Measurements from ENCODE around the gene SAMD3. TPM values are rescaled to one million over a fixed set of nuclear protein-coding genes. Genes with fewer than 3 reads are reported as not detected.

Gene SAMD3
- total RNA-seq: not detected in 2 replicates

GRCh38 chr6:130222775-130223174 lies at the start of gene SAMD3:
Gene SAMD3 (minus strand): TSS chr6:130222951. CDS start chr6:130215273, 7,678 bp downstream.

Other genes starting within 250 kb of the SAMD3 start
- gene L3MBTL3, start 204.4 kb downstream of the SAMD3 start, total RNA-seq: 57.7 and 67.6 TPM in 2 replicates
- gene TMEM200A, start 143.1 kb upstream of the SAMD3 start, total RNA-seq: 0.43 and 1.0 TPM in 2 replicates

Data from dermis lymphatic vessel endothelial cell (primary cell).